RWPE2 (cell line): Measurements from ENCODE around the gene NCAM2.

Experiments
- ATAC-seq: fragments of 200-7000 bp; cut with Tn5 transposase; 3 replicates; pipeline ENCODE4 v1.9.1; 2021; ENCODE audit warnings: low read depth
- DNase-seq: peaks from one replicate; pipeline ENCODE4 v3.0.0-alpha.2; 2020; ENCODE audit warnings: low spot score
- H3K27ac ChIP-seq: fragments of 450-650 bp; 2 replicates; pipeline ENCODE4 v1.5.1; 2017; ENCODE audit warnings: mild to moderate bottlenecking; ENCODE audit not compliant: poor library complexity, severe bottlenecking
- H3K27me3 ChIP-seq: fragments of 250-450 bp; sonication (Bioruptor Pico); 2 replicates; pipeline ENCODE4 v1.5.1; 2021; ENCODE audit warnings: mild to moderate bottlenecking, moderate library complexity; ENCODE audit not compliant: insufficient read depth, poor library complexity, severe bottlenecking
- H3K36me3 ChIP-seq: fragments of 250-450 bp; sonication (Bioruptor Pico); 2 replicates; pipeline ENCODE4 v1.5.1; 2020; ENCODE audit warnings: low read depth, mild to moderate bottlenecking, moderate library complexity
- H3K4me1 ChIP-seq: fragments of 250-450 bp; sonication (Bioruptor Pico); 2 replicates; pipeline ENCODE4 v1.5.1; 2021; ENCODE audit warnings: mild to moderate bottlenecking, moderate library complexity; ENCODE audit not compliant: insufficient read depth, poor library complexity, severe bottlenecking
- H3K4me3 ChIP-seq: fragments of 250-450 bp; sonication (Bioruptor Pico); 2 replicates; pipeline ENCODE4 v1.5.1; 2021; ENCODE audit warnings: mild to moderate bottlenecking, moderate library complexity; ENCODE audit not compliant: severe bottlenecking
- H3K9me3 ChIP-seq: fragments of 250-450 bp; sonication (Bioruptor Pico); 2 replicates; pipeline ENCODE4 v1.5.1; 2021; ENCODE audit warnings: mild to moderate bottlenecking, moderate library complexity; ENCODE audit not compliant: severe bottlenecking
- CTCF ChIP-seq: fragments of 450-650 bp; IDR thresholded peaks from one replicate; pipeline ENCODE4 v1.5.1; 2017; ENCODE audit warnings: mild to moderate bottlenecking, moderate library complexity; ENCODE audit not compliant: poor library complexity, severe bottlenecking

Gene NCAM2

GRCh38 chr21:21301013-21301412 lies 302.8 kb downstream of the NCAM2 start:
- Histone ChIP-seq H3K36me3 (no peaks in the 10 kb centered on the region), H3K4me1 (no peaks in the 10 kb centered on the region), H3K9me3 (no peaks in the 10 kb centered on the region), H3K27me3 (peaks cover 4% of the 10 kb centered on the region), H3K27ac (no peak overlapping the region), H3K4me3 (no peak overlapping the region)
- ATAC-seq: no peak
- DNase-seq: no peak
- TF ChIP-seq CTCF: no peak

- Histone ChIP-seq H3K4me1 (no peaks in the 10 kb centered on the region), H3K4me3 (no peak overlapping the region), H3K27ac (no peak overlapping the region), H3K9me3 (no peaks in the 10 kb centered on the region), H3K36me3 (no peaks in the 10 kb centered on the region), H3K27me3 (peaks cover 8% of the 10 kb centered on the region)
- DNase-seq (no peak), ATAC-seq (no peak)
- no peak for TF ChIP-seq CTCF
Observed at GRCh38 chr21:21309510-21309909, 311.3 kb downstream of the NCAM2 start.

GRCh38 chr21:21324297-21324696 lies 326.1 kb downstream of the NCAM2 start:
- H3K27me3 ChIP-seq: peaks cover 2% of the 10 kb centered on the region
- H3K9me3 ChIP-seq: no peaks in the 10 kb centered on the region
- H3K4me1 ChIP-seq: no peaks in the 10 kb centered on the region
- DNase-seq (no peak), ATAC-seq (peak; percentile 46; the same call in 1 of the 3 replicates)
- no peaks in the 10 kb centered on the region for H3K36me3 ChIP-seq
- peak; percentile 8 for TF ChIP-seq CTCF
- no peak overlapping the region for H3K4me3 ChIP-seq
- H3K27ac ChIP-seq: no peak overlapping the region

DNA sequence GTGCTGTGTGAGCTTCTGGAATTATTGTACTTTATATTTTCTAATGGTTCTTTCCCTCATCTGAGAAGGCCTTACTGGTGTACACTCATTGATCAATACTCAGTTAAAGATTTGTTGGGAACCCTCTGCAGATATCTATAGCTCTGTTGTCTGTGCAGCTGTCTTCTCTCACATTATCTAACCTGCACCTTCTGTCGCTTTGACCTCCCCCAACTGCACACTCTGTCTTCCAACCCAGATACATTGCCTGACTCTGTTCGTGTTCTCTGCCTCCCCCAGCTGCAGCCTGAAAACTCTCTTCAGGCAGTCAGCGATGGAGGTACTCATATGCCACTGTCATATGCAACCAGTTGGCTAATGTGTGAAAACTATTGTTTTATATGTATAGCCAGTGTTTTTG lies 334.3 kb downstream of the NCAM2 start:
- DNase-seq (no peak), ATAC-seq (no peak)
- Histone ChIP-seq H3K36me3 (no peaks in the 10 kb centered on the region), H3K4me1 (no peaks in the 10 kb centered on the region), H3K27me3 (no peaks in the 10 kb centered on the region), H3K4me3 (no peak overlapping the region), H3K27ac (no peak overlapping the region), H3K9me3 (no peaks in the 10 kb centered on the region)
- TF ChIP-seq CTCF: no peak

DNA sequence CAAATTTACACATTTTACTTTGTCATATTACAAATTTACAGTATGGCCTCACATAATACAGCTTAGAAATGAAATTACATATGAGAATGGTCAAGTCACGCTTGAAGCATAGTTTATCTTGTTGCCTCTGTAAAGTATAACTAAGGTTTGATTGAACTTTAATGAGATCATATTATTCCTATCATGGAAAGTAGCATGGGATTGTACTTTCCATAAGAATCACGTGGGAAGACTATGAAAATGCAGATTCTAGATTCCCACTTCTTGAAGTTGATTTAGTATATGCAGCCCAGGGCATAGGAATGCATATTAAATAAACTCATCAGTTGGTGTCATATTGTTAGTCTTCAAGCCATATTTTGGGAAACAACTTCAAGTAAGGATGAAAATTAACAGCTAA lies 342.8 kb downstream of the NCAM2 start:
- Histone ChIP-seq H3K27ac (no peak overlapping the region), H3K36me3 (no peaks in the 10 kb centered on the region)
- ATAC-seq: no peak

More for the DNA sequence above, 342.8 kb downstream of the NCAM2 start:
- no peaks in the 10 kb centered on the region for H3K9me3 ChIP-seq
- no peaks in the 10 kb centered on the region for H3K4me1 ChIP-seq
- no peaks in the 10 kb centered on the region for H3K27me3 ChIP-seq
- no peak for TF ChIP-seq CTCF
- DNase-seq: no peak
- no peak overlapping the region for H3K4me3 ChIP-seq
